Ovary (tissue), 3 donors: ENCODE results near the gene HEATR5A.

Experiments used
- CTCF ChIP-seq, 3 donors: fragments of 450-650 bp in 2 of 3; fragments of 200-600 bp in 1 of 3; IDR thresholded peaks; one replicate each; pipeline versions ENCODE4 v1.5.1 to v1.8.0; 2016 to 2022; ENCODE audit warnings: antibody characterized with exemption in 3 of 3, mild to moderate bottlenecking in 1 of 3
- EP300 ChIP-seq: sonication (generic); formaldehyde crosslinking; IDR thresholded peaks from one replicate; pipeline ENCODE4 v1.6.1; 2017; ENCODE audit warnings: antibody characterized with exemption
- POLR2A ChIP-seq: fragments of 450-650 bp; IDR thresholded peaks from one replicate; pipeline ENCODE4 v1.6.1; 2017; ENCODE audit warnings: antibody characterized with exemption, mild to moderate bottlenecking, moderate library complexity
- donor health status: DM: no; HTN: no; CAD: no.

DNA sequence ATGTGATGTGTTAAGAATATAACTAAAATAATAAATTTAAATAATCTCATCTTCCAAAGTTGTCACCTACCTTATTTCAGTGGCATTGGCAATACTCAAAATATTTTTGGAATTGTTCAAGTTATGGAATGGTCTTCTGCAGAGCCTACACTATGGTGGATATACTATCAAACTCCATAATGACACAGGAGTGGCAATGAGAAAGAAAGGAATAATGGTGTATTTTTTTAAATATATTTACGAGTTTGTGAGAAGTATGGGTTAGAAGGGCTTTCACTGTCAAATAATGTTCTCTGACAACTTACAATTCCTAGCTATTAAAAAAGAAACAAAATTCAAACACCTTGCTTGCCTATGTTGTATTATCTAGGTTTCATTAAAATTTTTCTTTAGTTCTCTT lies 38.1 kb downstream of the HEATR5A start:
- TF ChIP-seq CTCF (IDR thresholded peaks at IDR 0.05) (no peak), EP300 (no peak), POLR2A (no peak)
